C4-2B (cell line): ENCODE data around the gene DLGAP1.

Experiments used
- H3K27ac ChIP-seq: fragments of 450-650 bp; 2 replicates; pipeline ENCODE4 v1.5.1; 2017
- ZFX ChIP-seq: fragments of 450-650 bp; IDR thresholded peaks from 2 replicates; pipeline ENCODE4 v1.6.1; 2017
- TF ChIP-seq, protein P1 (sequence below): fragments of 450-650 bp; conservative IDR thresholded peaks from 2 replicates; pipeline ENCODE4 v1.5.1; 2017; ENCODE audit warnings: mild to moderate bottlenecking

DLGAP1 gene

DNA sequence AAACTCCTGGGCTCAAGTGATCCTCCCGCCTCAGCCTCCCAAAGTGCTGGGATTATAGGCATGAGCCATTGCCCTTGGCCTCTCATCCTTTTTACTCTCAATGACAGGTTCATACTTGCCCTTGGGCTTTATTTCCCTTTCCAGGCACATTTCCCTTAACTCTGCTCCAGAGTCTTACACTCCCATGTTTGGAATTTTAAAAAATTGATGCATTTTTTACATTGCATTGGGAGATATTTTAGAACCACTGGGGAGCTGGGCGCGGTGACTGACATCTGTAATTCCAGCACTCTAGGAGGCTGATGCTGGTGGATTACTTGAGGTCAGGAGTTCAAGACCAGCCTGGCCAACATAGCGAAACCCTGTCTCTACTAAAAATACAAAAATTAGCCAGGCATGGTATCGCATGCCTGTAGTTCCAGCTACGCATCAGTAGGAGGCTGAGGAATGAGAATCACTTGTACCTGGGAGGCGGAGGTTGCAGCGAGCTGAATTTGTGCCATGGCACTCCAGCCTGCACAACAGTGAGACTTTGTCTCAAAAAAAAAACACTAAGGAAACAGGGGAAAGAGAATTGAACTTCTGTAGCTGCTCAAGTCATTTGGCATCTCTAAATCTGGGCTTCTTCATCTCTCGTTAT is 986.9 kb downstream of the DLGAP1 start:
- TF ChIP-seq, protein P1, sequence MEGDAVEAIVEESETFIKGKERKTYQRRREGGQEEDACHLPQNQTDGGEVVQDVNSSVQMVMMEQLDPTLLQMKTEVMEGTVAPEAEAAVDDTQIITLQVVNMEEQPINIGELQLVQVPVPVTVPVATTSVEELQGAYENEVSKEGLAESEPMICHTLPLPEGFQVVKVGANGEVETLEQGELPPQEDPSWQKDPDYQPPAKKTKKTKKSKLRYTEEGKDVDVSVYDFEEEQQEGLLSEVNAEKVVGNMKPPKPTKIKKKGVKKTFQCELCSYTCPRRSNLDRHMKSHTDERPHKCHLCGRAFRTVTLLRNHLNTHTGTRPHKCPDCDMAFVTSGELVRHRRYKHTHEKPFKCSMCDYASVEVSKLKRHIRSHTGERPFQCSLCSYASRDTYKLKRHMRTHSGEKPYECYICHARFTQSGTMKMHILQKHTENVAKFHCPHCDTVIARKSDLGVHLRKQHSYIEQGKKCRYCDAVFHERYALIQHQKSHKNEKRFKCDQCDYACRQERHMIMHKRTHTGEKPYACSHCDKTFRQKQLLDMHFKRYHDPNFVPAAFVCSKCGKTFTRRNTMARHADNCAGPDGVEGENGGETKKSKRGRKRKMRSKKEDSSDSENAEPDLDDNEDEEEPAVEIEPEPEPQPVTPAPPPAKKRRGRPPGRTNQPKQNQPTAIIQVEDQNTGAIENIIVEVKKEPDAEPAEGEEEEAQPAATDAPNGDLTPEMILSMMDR: no peak
- TF ChIP-seq ZFX: no peak
- H3K27ac ChIP-seq: no peak overlapping the region

DNA sequence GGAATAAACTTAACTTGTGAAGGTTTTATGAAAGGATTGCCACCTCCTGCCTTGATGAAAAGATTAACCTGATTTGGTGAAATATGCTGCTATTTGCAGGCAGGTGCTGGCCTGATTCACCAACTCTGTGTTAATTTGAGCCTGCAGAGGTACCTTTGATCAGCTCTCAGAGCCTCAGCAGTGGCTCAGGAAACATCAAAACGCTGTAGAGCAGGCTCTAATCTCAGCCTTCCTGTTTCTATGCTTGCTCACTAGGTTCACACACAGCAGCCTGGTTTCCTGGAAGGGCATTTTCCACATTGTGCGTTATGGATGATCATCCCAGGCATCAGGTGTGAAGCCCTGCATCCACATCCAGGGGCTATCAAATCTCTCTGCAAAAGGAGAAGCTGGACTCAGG is 988.2 kb downstream of the DLGAP1 start:
- no peak overlapping the region for H3K27ac ChIP-seq
- TF ChIP-seq, protein P1: no peak
- TF ChIP-seq ZFX: no peak

DNA sequence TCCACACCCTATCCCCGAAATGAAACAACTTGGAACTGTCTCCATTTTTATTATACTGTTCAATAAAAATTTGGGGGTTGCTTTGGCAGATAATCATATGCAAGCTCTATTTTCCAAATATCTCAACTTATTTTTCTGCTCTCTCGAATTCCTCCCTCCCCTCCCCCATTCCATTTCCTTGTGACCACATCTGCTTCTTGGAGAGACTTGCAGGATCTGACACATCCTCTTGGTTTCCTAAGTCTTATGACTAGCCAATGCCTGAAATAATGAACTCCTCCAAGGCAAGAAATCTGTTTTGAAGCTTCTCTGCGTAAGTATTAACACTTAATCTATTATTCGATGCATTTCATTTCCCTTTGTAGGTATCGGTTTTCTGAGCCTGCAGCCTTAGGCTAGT is 989.1 kb downstream of the DLGAP1 start:
- TF ChIP-seq, protein P1: no peak
- no peak for TF ChIP-seq ZFX
- no peak overlapping the region for H3K27ac ChIP-seq

DNA sequence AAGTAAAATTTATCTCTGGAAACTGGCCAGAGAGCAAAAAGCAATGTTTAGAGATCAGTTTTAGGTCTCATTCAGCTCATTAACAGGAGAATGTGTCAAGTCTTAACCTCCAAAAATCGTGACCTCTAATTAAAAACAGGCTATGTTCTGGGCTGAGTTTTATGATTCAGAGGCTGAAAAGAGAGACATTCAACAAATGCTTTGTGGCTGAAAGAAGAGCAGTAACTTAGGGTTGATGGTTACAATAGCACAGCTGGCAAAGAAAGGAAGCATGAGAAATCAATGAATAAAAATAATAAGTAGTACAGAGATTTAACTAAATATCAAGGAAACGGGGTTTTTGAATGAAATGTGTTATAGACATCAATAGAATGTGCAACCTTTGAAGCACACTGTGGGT is 992.1 kb downstream of the DLGAP1 start:
- no peak overlapping the region for H3K27ac ChIP-seq
- TF ChIP-seq, protein P1: no peak
- TF ChIP-seq ZFX: no peak

DNA sequence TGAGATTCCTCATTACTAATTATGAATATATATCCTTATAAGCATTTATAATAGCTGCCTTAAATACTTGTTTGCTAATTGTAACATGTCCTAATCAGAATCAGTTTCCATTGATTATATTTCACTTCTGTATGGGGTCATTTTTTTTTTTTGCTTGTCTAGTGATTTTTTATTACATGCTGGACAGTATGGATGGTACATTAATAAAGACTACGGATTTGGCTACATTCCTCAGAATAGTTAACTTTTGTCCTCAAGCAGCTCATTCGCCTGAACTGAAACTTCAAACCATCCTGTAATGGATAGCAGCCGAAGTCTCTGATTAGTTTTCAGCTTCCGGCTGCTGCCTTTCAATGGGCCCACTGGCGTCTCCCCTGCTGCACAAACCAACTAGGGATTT is 993.4 kb downstream of the DLGAP1 start:
- no peak overlapping the region for H3K27ac ChIP-seq
- no peak for TF ChIP-seq ZFX
- TF ChIP-seq, protein P1: no peak

DNA sequence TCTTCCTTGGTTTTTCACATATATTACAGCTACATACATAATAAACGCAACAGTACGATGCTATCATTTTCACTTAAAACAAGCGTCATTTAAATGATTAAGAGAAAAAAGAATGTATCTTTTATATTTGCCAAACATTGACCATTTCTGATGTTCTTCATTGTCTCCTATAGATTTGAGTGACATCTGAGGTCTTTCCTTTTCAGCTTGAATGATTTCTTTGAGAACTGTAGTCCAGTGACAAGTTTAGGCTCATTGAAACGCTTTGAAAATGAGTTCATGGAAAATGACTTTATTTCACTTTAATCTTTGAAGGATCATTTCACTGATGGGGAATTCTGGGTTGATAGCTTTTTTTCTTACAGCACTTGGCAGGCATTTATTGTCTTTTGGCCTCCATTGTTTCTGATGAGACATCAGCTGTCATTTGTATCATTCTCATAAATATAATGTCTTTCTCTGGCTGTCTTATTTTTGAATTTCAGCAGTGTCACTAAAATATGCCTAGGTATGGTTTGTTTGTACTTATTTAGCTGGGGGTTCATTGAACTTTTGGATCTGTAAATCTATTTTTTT is 994.2 kb downstream of the DLGAP1 start:
- TF ChIP-seq, protein P1: no peak
- TF ChIP-seq ZFX: no peak
- H3K27ac ChIP-seq: no peak overlapping the region

DNA sequence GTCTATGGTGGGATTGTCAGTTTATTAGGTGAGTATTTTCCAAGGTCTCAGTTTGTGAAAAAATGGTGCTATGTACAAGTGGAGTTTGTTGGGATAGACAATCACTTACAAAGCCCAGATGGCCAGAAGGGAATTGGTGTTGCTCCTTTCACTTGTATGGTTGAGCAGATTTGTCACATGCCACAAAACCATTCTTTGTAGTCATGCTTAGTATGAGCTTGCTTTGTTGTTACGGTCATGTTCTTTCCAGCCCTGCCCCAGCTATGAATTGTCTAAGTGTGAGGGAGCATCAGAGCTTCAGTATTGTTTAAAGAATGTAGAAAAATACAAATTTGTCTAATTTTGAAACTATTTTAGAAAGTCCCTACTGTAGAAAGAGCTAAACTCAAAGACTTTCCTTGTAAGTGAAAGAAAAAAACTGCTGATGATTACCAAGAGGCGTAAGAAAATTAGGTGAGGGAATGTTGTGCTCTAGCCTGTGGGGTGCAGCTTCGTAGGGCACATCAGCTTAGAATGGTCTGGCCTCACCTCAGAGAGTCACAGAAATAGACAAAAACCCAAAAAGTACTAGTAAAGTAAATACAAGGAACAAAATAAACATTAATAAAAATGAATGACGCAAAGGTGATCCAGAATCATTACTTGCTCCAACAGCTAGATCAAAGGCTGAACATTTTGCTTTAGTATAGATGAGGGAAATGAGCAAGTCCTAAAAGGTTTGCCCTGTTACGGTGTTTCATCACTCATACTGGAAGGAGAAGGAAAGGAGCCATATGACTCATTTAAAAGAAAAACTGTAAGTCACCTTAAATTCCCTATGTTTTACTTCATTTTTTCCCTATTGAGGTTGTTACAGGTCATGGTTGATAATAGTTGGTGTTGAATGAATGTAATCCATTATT is 995.9 kb downstream of the DLGAP1 start:
- TF ChIP-seq, protein P1: no peak
- no peak for TF ChIP-seq ZFX
- H3K27ac ChIP-seq: no peak overlapping the region; the same call in 1 of the 2 replicates
